Keratinocyte (primary cell): Measurements from ENCODE around the gene TSPEAR. TPM values are rescaled to one million over a fixed set of nuclear protein-coding genes. Genes with fewer than 3 reads are reported as not detected.

ENCODE experiments used
- DNase-seq: peaks from one replicate; pipeline ENCODE4 v3.0.0-alpha.2; 2011; ENCODE audit warnings: low read depth, missing footprints, low spot score
- FAIRE-seq: peaks from 2 replicates; lab custom pipeline; 2011; peaks lifted over from hg19 to GRCh38; lab: Jason Lieb, UNC
- H2AFZ ChIP-seq: 2 replicates; pipeline ENCODE4 v1.6.0; 2012; ENCODE audit warnings: low read length, control low read depth, inconsistent platforms; ENCODE audit not compliant: control insufficient read depth
- H3K27ac ChIP-seq: 2 replicates; pipeline ENCODE4 v1.5.1; 2011; ENCODE audit warnings: low read length; ENCODE audit not compliant: control insufficient read depth, insufficient read depth
- H3K27me3 ChIP-seq: 3 replicates; pipeline ENCODE4 v1.6.0; 2011; ENCODE audit warnings: low read length; ENCODE audit not compliant: control insufficient read depth, insufficient read depth; ENCODE audit errors: extremely low read depth
- H3K36me3 ChIP-seq, 2 experiments: 2 replicates in 1 of 2; 3 replicates in 1 of 2; pipeline ENCODE4 v1.5.1; 2011; ENCODE audit warnings: low read length in 2 of 2, mild to moderate bottlenecking in 1 of 2; ENCODE audit not compliant: control insufficient read depth in 2 of 2, insufficient read depth in 2 of 2; ENCODE audit errors: extremely low read depth in 1 of 2
- H3K4me1 ChIP-seq: 3 replicates; pipeline ENCODE4 v1.5.1; 2011; ENCODE audit warnings: low read length; ENCODE audit not compliant: control insufficient read depth, insufficient read depth; ENCODE audit errors: extremely low read depth
- H3K4me2 ChIP-seq: 3 replicates; pipeline ENCODE4 v1.6.0; 2011; ENCODE audit warnings: low read depth, low read length; ENCODE audit not compliant: control insufficient read depth, insufficient read depth; ENCODE audit errors: extremely low read depth
- H3K4me3 ChIP-seq, 3 experiments: fragments of 200-600 bp in 1 of 3; sonication (generic) in 1 of 3; 2 replicates in 2 of 3; 3 replicates in 1 of 3; pipeline ENCODE4 v1.5.1; 2011 to 2016; ENCODE audit warnings: low read length in 3 of 3, mild to moderate bottlenecking in 3 of 3, control low read depth in 2 of 3, inconsistent platforms in 1 of 3, low read depth in 1 of 3, mixed read lengths in 1 of 3, mixed run types in 1 of 3, moderate library complexity in 1 of 3; ENCODE audit not compliant: control insufficient read depth in 2 of 3, insufficient read depth in 2 of 3; ENCODE audit errors: extremely low read depth in 1 of 3
- H3K79me2 ChIP-seq: 2 replicates; pipeline ENCODE4 v1.6.0; 2012; ENCODE audit warnings: low read length; ENCODE audit not compliant: control insufficient read depth, insufficient read depth
- H3K9ac ChIP-seq: 3 replicates; pipeline ENCODE4 v1.6.0; 2011; ENCODE audit warnings: low read length; ENCODE audit not compliant: control insufficient read depth, insufficient read depth; ENCODE audit errors: extremely low read depth
- H3K9me1 ChIP-seq: 3 replicates; pipeline ENCODE4 v1.6.0; 2011; ENCODE audit warnings: low read length; ENCODE audit not compliant: control insufficient read depth, insufficient read depth; ENCODE audit errors: extremely low read depth
- H3K9me3 ChIP-seq: 2 replicates; pipeline ENCODE4 v1.5.1; 2012; ENCODE audit warnings: low read depth, low read length; ENCODE audit not compliant: control insufficient read depth
- H4K20me1 ChIP-seq: 3 replicates; pipeline ENCODE4 v1.6.0; 2011; ENCODE audit warnings: low read length; ENCODE audit not compliant: control insufficient read depth, insufficient read depth; ENCODE audit errors: extremely low read depth
- CTCF ChIP-seq, 3 experiments: IDR thresholded peaks in 1 of 3; conservative IDR thresholded peaks in 1 of 3; optimal IDR thresholded peaks in 1 of 3; 2 replicates in 2 of 3; 3 replicates in 1 of 3; pipeline versions ENCODE3 to v1.5.1; 2011; ENCODE audit warnings: low read length in 3 of 3, mild to moderate bottlenecking in 3 of 3, moderate library complexity in 2 of 3, control low read depth in 1 of 3, inconsistent platforms in 1 of 3; ENCODE audit not compliant: insufficient read depth in 2 of 3; ENCODE audit errors: extremely low read depth in 1 of 3
- EZH2 ChIP-seq: IDR thresholded peaks from one replicate; pipeline ENCODE4 v1.6.1; 2012; ENCODE audit warnings: inconsistent platforms, mild to moderate bottlenecking, low read length, moderate library complexity
- dilution Hi-C: fragments of 300-500 bp; cut with MboI; formaldehyde crosslinking; loops from one replicate; pipeline ENCODE4 v1.7.0; 2020; ENCODE audit warnings: low sequenced_read_pairs; ENCODE audit not compliant: extremely low pct_ligation_motif_present
- polyA plus RNA-seq, 5 experiments: library from polyadenylated mRNA; depleted of rRNA in 3 of 5; stranded (reverse) in 3 of 5; stranded (forward) in 1 of 5; unstranded in 1 of 5; fragments of >200 nt; gene quantifications; 1 replicate in 1 of 5; 2 replicates in 3 of 5; 3 replicates in 1 of 5; pipeline versions ENCODE4 v1.2.1 to v1.2.3, GENCODE V29; 2011 to 2012; ENCODE audit warnings: missing spikeins in 2 of 5, low read depth in 1 of 5, low replicate concordance in 1 of 5

The TSPEAR gene
- polyA plus RNA-seq, 1 donor (not counting 4 experiments of a cell fraction or from before 2014, with no cell fraction given), result 0.12 TPM

- FAIRE-seq (no peak), DNase-seq (no peak)
- no peaks in the 10 kb centered on the region for H3K9me1 ChIP-seq
- H3K4me2 ChIP-seq, result no peak overlapping the region
- H3K9me3 ChIP-seq, result peaks cover 20% of the 10 kb centered on the region
- H2AFZ ChIP-seq, result no peak overlapping the region
- no peaks in the 10 kb centered on the region for H4K20me1 ChIP-seq
- no peaks in the 10 kb centered on the region for H3K27me3 ChIP-seq
- dilution Hi-C loops, result loop anchor here (25.0 kb wide), 1 partner anchor 253 kb away; no protein-coding TSS in a partner anchor
- no peaks in the 10 kb centered on the region for H3K79me2 ChIP-seq
- no peak for TF ChIP-seq EZH2
- no peak for TF ChIP-seq CTCF (optimal IDR thresholded peaks at IDR 0.05 in 1 of 3, IDR thresholded peaks at IDR 0.05 in 1 of 3, conservative IDR thresholded peaks at IDR 0.05 in 1 of 3; ENCODE audit: extremely low read depth in 1 of 3, insufficient read depth in 2 of 3, low read length in 3 of 3)
- H3K4me3 ChIP-seq, result no peak overlapping the region
- H3K4me1 ChIP-seq, result no peaks in the 10 kb centered on the region
- H3K9ac ChIP-seq, result no peak overlapping the region
- no peaks in the 10 kb centered on the region for H3K36me3 ChIP-seq
- H3K27ac ChIP-seq, result no peak overlapping the region
These were observed 29.4 kb upstream of the TSPEAR start for GRCh38 chr21:44740742-44741141.

- FAIRE-seq (no peak), DNase-seq (no peak)
- Histone ChIP-seq H3K79me2 (no peaks in the 10 kb centered on the region), H3K9me1 (no peaks in the 10 kb centered on the region), H3K4me3 (no peak overlapping the region), H3K4me1 (no peaks in the 10 kb centered on the region), H3K27me3 (no peaks in the 10 kb centered on the region), H4K20me1 (no peaks in the 10 kb centered on the region), H3K9ac (no peak overlapping the region), H3K9me3 (peaks cover 20% of the 10 kb centered on the region), H3K27ac (no peak overlapping the region), H2AFZ (no peak overlapping the region), H3K4me2 (no peak overlapping the region), H3K36me3 (no peaks in the 10 kb centered on the region)
- dilution Hi-C loops, result loop anchor here (25.0 kb wide), 1 partner anchor 252 kb away; no protein-coding TSS in a partner anchor
- no peak for TF ChIP-seq CTCF (optimal IDR thresholded peaks at IDR 0.05 in 1 of 3, IDR thresholded peaks at IDR 0.05 in 1 of 3, conservative IDR thresholded peaks at IDR 0.05 in 1 of 3; ENCODE audit: extremely low read depth in 1 of 3, insufficient read depth in 2 of 3, low read length in 3 of 3)
- TF ChIP-seq EZH2, result no peak
These were observed 27.9 kb upstream of the TSPEAR start for GRCh38 chr21:44739316-44739715.
